Heart left ventricle (tissue), 13 donors: ENCODE data around the gene LAMA4.

Source experiments
- POLR2A ChIP-seq, 2 donors: fragments of 450-650 bp; IDR thresholded peaks; one replicate each; pipeline ENCODE4 v1.6.1; 2017; ENCODE audit warnings: antibody characterized with exemption in 2 of 2, mild to moderate bottlenecking in 2 of 2, moderate library complexity in 2 of 2
- TF ChIP-seq, protein P1 (sequence below), 12 donors: fragments of 200-600 bp; sonication (generic) in 4 of 12; IDR thresholded peaks; one replicate each; pipeline versions ENCODE4 v1.5.0 to v1.8.0; 2018 to 2022; ENCODE audit warnings: antibody characterized with exemption in 12 of 12, mild to moderate bottlenecking in 5 of 12
- donor health status: ischemic (EF 13 %, LVEDD 7.1; RV severe dilation, severe dysfunction).
- donor health status: DM: no; HTN: yes; CAD: no.
- donor health status: DM: no; HTN: no; CAD: no.
- donor health status: ischemic (EF 25% LVEDD 6.9; RV normal size, moderate dysfunction).
- donor health status: ischemic (EF 25% LVEDD 5.7; RV mildly dilated, moderate dysfunction).
- donor health status: ischemic (EF 35%, LVEDD 5.7; RV mildly dilated, moderate dysfunction).
- donor health status: nonischemic (EF 11% LVEDD 7.7; RV severe dilation, severe dysfunction).
- donor health status: DM: yes; HTN: yes; CAD: no.
- donor health status: PGD.
- donor health status: ischemic (EF 29% LVEDD 5.4; RV normal size, mild dysfunction).
- donor health status: nonischemic (EF 23%, LVEDD 6.1; RV moderate dilation, normal function).

DNA sequence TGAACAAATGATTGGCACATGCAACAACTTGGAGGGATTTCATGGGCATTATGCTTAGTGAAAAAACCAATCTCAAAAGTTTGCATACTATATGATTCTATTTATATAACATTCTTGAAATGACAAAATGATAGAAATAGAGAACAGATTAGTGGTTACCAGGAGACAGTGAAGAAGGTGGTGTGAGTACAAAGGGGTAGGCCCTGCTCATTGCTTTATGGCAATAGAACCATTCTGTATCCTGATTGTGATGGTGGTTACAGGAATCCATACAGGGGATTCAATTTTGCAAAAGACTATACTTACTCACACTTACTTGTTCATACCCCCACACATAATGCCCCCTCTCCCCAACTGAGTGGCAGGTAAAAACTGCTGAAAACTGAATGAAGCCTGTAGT, 30.2 kb upstream of the LAMA4 start:
- no peak for TF ChIP-seq POLR2A (IDR thresholded peaks at IDR 0.05)
- TF ChIP-seq, protein P1, sequence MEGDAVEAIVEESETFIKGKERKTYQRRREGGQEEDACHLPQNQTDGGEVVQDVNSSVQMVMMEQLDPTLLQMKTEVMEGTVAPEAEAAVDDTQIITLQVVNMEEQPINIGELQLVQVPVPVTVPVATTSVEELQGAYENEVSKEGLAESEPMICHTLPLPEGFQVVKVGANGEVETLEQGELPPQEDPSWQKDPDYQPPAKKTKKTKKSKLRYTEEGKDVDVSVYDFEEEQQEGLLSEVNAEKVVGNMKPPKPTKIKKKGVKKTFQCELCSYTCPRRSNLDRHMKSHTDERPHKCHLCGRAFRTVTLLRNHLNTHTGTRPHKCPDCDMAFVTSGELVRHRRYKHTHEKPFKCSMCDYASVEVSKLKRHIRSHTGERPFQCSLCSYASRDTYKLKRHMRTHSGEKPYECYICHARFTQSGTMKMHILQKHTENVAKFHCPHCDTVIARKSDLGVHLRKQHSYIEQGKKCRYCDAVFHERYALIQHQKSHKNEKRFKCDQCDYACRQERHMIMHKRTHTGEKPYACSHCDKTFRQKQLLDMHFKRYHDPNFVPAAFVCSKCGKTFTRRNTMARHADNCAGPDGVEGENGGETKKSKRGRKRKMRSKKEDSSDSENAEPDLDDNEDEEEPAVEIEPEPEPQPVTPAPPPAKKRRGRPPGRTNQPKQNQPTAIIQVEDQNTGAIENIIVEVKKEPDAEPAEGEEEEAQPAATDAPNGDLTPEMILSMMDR (IDR thresholded peaks at IDR 0.05) = no peak
